Measurements from ENCODE around the gene IGSF21. TPM values are rescaled to one million over a fixed set of nuclear protein-coding genes. Genes with fewer than 3 reads are reported as not detected.

IGSF21 gene
- total RNA-seq, 1 experiment from 2014 or later: 5.2 TPM

DNA sequence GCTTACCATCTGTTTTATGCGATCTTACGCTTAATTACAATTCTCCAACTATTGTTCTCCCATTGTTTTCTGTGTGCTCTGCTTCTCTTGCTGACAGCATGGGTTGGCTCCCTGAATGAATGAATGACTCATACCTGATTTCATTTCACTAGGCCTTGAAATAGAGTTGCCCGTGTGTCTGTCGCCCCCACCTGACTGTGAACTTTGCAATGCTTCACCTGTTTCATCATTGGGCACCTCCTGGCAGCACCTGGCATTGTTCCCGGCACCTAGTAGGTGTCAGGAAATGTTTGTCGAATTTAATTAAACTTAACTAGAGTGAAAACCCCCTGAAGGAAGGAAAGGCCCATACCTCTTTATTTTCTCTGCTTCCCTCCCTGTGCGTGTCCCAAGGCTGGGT, 252.7 kb downstream of the IGSF21 start:
- no CpG with 5 or more reads among the region's 7 CpGs for WGBS (ENCODE audit: extremely low coverage, insufficient read length, low lambda C conversion rate)
- Histone ChIP-seq H2BK120ac (ENCODE audit: low read depth, low read length, poor library complexity, severe bottlenecking) (no peak overlapping the region), H3T11ph (ENCODE audit: low read length) (no peak overlapping the region), H3K9ac (ENCODE audit: extremely low read depth, insufficient read length, low read length) (no peak overlapping the region), H3K79me1 (ENCODE audit: insufficient read depth, low read depth, low read length, poor library complexity, severe bottlenecking) (no peaks in the 10 kb centered on the region), H3K4ac (ENCODE audit: low read depth, low read length) (no peak overlapping the region), H2AK5ac (ENCODE audit: insufficient read length, low read length) (no peak overlapping the region), H3K27me3 (ENCODE audit: insufficient read depth, low read length) (no peaks in the 10 kb centered on the region), H4K20me1 (ENCODE audit: control insufficient read depth, insufficient read depth, insufficient read length) (no peaks in the 10 kb centered on the region), H3K4me1 (ENCODE audit: insufficient read depth, low read length) (no peaks in the 10 kb centered on the region; the same call in 1 of the 2 replicates), H3K56ac (ENCODE audit: insufficient read length, low read depth, low read length) (no peak overlapping the region), H4K91ac (ENCODE audit: insufficient read length, low read depth, low read length) (no peak overlapping the region), H4K8ac (replicated peaks; ENCODE audit: insufficient read length, low read depth, low read length) (no peak overlapping the region), H3K18ac (ENCODE audit: insufficient read length, low read depth, low read length) (no peak overlapping the region), H3K14ac (ENCODE audit: insufficient read depth, low read length) (no peak overlapping the region), H2BK12ac (ENCODE audit: insufficient read length, low read depth, low read length) (no peak overlapping the region), H2BK15ac (ENCODE audit: low read depth, low read length) (no peak overlapping the region), H3K4me2 (ENCODE audit: insufficient read depth, insufficient read length, low read length) (no peak overlapping the region), H2BK5ac (ENCODE audit: insufficient read length, low read length) (no peak overlapping the region), H4K5ac (ENCODE audit: insufficient read length, low read depth, low read length) (no peak overlapping the region), H3K9me3 (ENCODE audit: control insufficient read depth, low read depth, low read length) (no peaks in the 10 kb centered on the region), H2BK20ac (ENCODE audit: low read depth, low read length, poor library complexity, severe bottlenecking) (no peak overlapping the region), H3K79me2 (ENCODE audit: insufficient read depth, low read length) (no peaks in the 10 kb centered on the region; the same call in 1 of the 2 replicates), H3K23me2 (ENCODE audit: insufficient read length, low read depth, low read length, poor library complexity, severe bottlenecking) (no peaks in the 10 kb centered on the region), H3K23ac (ENCODE audit: insufficient read length, low read depth, low read length) (no peak overlapping the region), H2AFZ (ENCODE audit: low read length) (no peak overlapping the region), H3K27ac (ENCODE audit: insufficient read length, low read depth, low read length) (no peak overlapping the region)
- Mint-ChIP-seq H3K9me3 (no peaks in the 10 kb centered on the region; a peak in 1 of 5 replicates), H3K36me3 (ENCODE audit: insufficient read depth in 1 of 3, low read depth in 3 of 3) (peaks cover under 1 to 1% (median 1%) of the 10 kb centered on the region in 3 experiments; a peak in 3 of 7 replicates), H3K27ac (no peak overlapping the region), H3K27me3 (ENCODE audit: low read depth) (peaks cover 8% of the 10 kb centered on the region), H3K4me3 (no peak overlapping the region), H3K4me1 (peaks cover 14 to 21% of the 10 kb centered on the region in 2 experiments)
- no peak for DNase-seq
- TF ChIP-seq, protein P1, sequence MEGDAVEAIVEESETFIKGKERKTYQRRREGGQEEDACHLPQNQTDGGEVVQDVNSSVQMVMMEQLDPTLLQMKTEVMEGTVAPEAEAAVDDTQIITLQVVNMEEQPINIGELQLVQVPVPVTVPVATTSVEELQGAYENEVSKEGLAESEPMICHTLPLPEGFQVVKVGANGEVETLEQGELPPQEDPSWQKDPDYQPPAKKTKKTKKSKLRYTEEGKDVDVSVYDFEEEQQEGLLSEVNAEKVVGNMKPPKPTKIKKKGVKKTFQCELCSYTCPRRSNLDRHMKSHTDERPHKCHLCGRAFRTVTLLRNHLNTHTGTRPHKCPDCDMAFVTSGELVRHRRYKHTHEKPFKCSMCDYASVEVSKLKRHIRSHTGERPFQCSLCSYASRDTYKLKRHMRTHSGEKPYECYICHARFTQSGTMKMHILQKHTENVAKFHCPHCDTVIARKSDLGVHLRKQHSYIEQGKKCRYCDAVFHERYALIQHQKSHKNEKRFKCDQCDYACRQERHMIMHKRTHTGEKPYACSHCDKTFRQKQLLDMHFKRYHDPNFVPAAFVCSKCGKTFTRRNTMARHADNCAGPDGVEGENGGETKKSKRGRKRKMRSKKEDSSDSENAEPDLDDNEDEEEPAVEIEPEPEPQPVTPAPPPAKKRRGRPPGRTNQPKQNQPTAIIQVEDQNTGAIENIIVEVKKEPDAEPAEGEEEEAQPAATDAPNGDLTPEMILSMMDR (conservative IDR thresholded peaks at IDR 0.05): no peak; the same call in 2 of the 3 replicates

Data from H9 (cell line).